NT2/D1 (cell line): ENCODE data around the gene RPS6KC1.

Experiments
- YY1 ChIP-seq: IDR thresholded peaks from 2 replicates; pipeline ENCODE4 v1.6.1; 2011; ENCODE audit not compliant: insufficient read length, insufficient read depth
- ZNF274 ChIP-seq: IDR thresholded peaks from 2 replicates; pipeline ENCODE4 v1.6.1; 2011; ENCODE audit warnings: mild to moderate bottlenecking, low read depth, low read length

DNA sequence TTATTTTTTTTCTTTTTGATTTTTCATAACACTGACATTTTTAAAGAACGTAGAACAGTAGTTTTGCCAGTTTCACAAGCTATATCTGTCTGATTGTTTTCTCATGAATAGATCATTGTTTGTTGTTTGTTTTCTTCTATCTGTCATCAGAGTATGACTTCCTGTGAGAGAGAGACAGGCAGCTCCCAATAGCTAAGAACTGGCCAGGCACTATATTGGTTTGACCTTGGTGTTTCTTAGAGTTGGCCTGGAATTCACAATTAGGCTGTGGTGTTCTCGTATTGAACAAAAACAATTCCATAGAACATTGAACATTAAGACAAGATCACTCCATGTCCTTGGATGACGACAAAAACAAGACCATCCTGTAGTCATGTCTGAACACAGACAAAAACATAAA lies 43.4 kb downstream of the RPS6KC1 start:
- TF ChIP-seq YY1 (no peak), ZNF274 (no peak)
